Neuron (in vitro differentiated cells): ENCODE measurements around the gene UNC93A.
A peak's percentile ranks its signal among the peaks of the same experiment; 100 is the strongest.
"Not testable (repeated sequence)": the region's sequence is repeated elsewhere in the genome, so short reads cannot be mapped to it uniquely, and the experiment has no call there.

Experiments
- H2AFZ ChIP-seq: one replicate; pipeline ENCODE4 v1.6.1; 2013; ENCODE audit warnings: low read depth, mild to moderate bottlenecking, inconsistent platforms, low read length, moderate library complexity
- H3K27me3 ChIP-seq: one replicate; pipeline ENCODE4 v1.6.1; 2013; ENCODE audit warnings: low read length; ENCODE audit not compliant: insufficient read depth
- H3K36me3 ChIP-seq: one replicate; pipeline ENCODE4 v1.6.1; 2013; ENCODE audit warnings: low read length; ENCODE audit not compliant: insufficient read depth
- H3K4me1 ChIP-seq: one replicate; pipeline ENCODE4 v1.6.1; 2013; ENCODE audit warnings: low read length; ENCODE audit not compliant: insufficient read depth
- H3K4me3 ChIP-seq: 2 replicates; pipeline ENCODE4 v1.5.1; 2013; ENCODE audit warnings: mild to moderate bottlenecking, low read length, moderate library complexity
- H3K9me3 ChIP-seq: one replicate; pipeline ENCODE4 v1.6.1; 2013; ENCODE audit warnings: low read length

The UNC93A gene

GRCh38 chr6:167290786-167291622, at the start of gene UNC93A:
Gene UNC93A (plus strand): TSS chr6:167291315. CDS start chr6:167291490, 175 bp downstream.
- H3K27me3 ChIP-seq = no peaks in the 10 kb centered on the region

GRCh38 chr6:167241321-167242134, 49.6 kb upstream of the UNC93A start:
- H2AFZ ChIP-seq = peak overlapping the region; percentile 66
- peak overlapping the region; percentile 38 for H3K4me3 ChIP-seq
- peaks cover 45% of the 10 kb centered on the region for H3K4me1 ChIP-seq
- H3K36me3 ChIP-seq, H3K27me3 ChIP-seq, H3K9me3 ChIP-seq: not testable (repeated sequence)

More at GRCh38 chr6:167290786-167291622, at the start of gene UNC93A:
- peaks cover 7% of the 10 kb centered on the region for H3K4me1 ChIP-seq
- H2AFZ ChIP-seq = no peak within 1 kb of the TSS
- H3K9me3 ChIP-seq = no peaks in the 10 kb centered on the region
- no peaks in the 10 kb centered on the region for H3K36me3 ChIP-seq
- H3K4me3 ChIP-seq = no peak within 1 kb of the TSS

- not testable (repeated sequence) for H3K36me3 ChIP-seq, H3K27me3 ChIP-seq, H2AFZ ChIP-seq, H3K9me3 ChIP-seq
- peaks cover 45% of the 10 kb centered on the region for H3K4me1 ChIP-seq
- H3K4me3 ChIP-seq = peak overlapping the region; percentile 38
Observed at GRCh38 chr6:167242135-167242506, 49.0 kb upstream of the UNC93A start.

- H3K27me3 ChIP-seq, H3K9me3 ChIP-seq, H2AFZ ChIP-seq, H3K36me3 ChIP-seq, H3K4me3 ChIP-seq: not testable (repeated sequence)
- peaks cover 45% of the 10 kb centered on the region for H3K4me1 ChIP-seq
Observed at GRCh38 chr6:167242511-167243051, 48.5 kb upstream of the UNC93A start.

GRCh38 chr6:167244064-167244960, 46.8 kb upstream of the UNC93A start:
- H3K4me3 ChIP-seq = no peak overlapping the region

GRCh38 chr6:167244991-167245390, 46.1 kb upstream of the UNC93A start:
- Histone ChIP-seq H2AFZ (peak overlapping the region; percentile 33), H3K36me3 (no peaks in the 10 kb centered on the region), H3K4me1 (peaks cover 29% of the 10 kb centered on the region), H3K4me3 (no peak overlapping the region), H3K27me3 (no peaks in the 10 kb centered on the region), H3K9me3 (no peaks in the 10 kb centered on the region)

More at GRCh38 chr6:167244064-167244960, 46.8 kb upstream of the UNC93A start:
- H3K4me1 ChIP-seq = peaks cover 29% of the 10 kb centered on the region
- H3K9me3 ChIP-seq = no peaks in the 10 kb centered on the region
- H3K36me3 ChIP-seq = no peaks in the 10 kb centered on the region
- H3K27me3 ChIP-seq = no peaks in the 10 kb centered on the region
- H2AFZ ChIP-seq = peak overlapping the region; percentile 33

GRCh38 chr6:167245591-167245990, 45.5 kb upstream of the UNC93A start:
- no peak overlapping the region for H2AFZ ChIP-seq
- H3K4me3 ChIP-seq = no peak overlapping the region
- no peaks in the 10 kb centered on the region for H3K9me3 ChIP-seq
- H3K36me3 ChIP-seq = no peaks in the 10 kb centered on the region
- H3K27me3 ChIP-seq = no peaks in the 10 kb centered on the region
- peaks cover 29% of the 10 kb centered on the region for H3K4me1 ChIP-seq

- H3K27me3 ChIP-seq = no peaks in the 10 kb centered on the region
- no peaks in the 10 kb centered on the region for H3K9me3 ChIP-seq
- no peak overlapping the region for H3K4me3 ChIP-seq
- H3K4me1 ChIP-seq = peaks cover 18% of the 10 kb centered on the region
- no peaks in the 10 kb centered on the region for H3K36me3 ChIP-seq
- H2AFZ ChIP-seq = no peak overlapping the region
Observed at GRCh38 chr6:167247814-167248595, 43.1 kb upstream of the UNC93A start.

- H3K4me3 ChIP-seq, H3K36me3 ChIP-seq, H2AFZ ChIP-seq, H3K9me3 ChIP-seq, H3K27me3 ChIP-seq: not testable (repeated sequence)
- H3K4me1 ChIP-seq = peaks cover 16% of the 10 kb centered on the region
Observed at GRCh38 chr6:167248878-167249455, 42.1 kb upstream of the UNC93A start.

GRCh38 chr6:167252271-167252670, 38.8 kb upstream of the UNC93A start:
- H2AFZ ChIP-seq = no peak overlapping the region

GRCh38 chr6:167255918-167256553, 35.1 kb upstream of the UNC93A start:
- Histone ChIP-seq H3K27me3 (no peaks in the 10 kb centered on the region), H2AFZ (no peak overlapping the region), H3K9me3 (peaks cover 12% of the 10 kb centered on the region), H3K36me3 (no peaks in the 10 kb centered on the region), H3K4me1 (no peaks in the 10 kb centered on the region), H3K4me3 (no peak overlapping the region)

More at GRCh38 chr6:167252271-167252670, 38.8 kb upstream of the UNC93A start:
- peaks cover 6% of the 10 kb centered on the region for H3K9me3 ChIP-seq
- no peaks in the 10 kb centered on the region for H3K36me3 ChIP-seq
- H3K4me1 ChIP-seq = no peaks in the 10 kb centered on the region
- no peak overlapping the region for H3K4me3 ChIP-seq
- H3K27me3 ChIP-seq = no peaks in the 10 kb centered on the region
